GM18867 (cell line): ENCODE measurements around the gene FBXO46.
"Not testable (repeated sequence)": the region's sequence is repeated elsewhere in the genome, so short reads cannot be mapped to it uniquely, and the experiment has no call there.

Experiments
- ATAC-seq: cut with Tn5 transposase; IDR thresholded peaks from one replicate; pipeline ENCODE4 v1.9.1; 2021; ENCODE audit warnings: mild to moderate bottlenecking, moderate library complexity; ENCODE audit not compliant: unreplicated experiment

Gene FBXO46

DNA sequence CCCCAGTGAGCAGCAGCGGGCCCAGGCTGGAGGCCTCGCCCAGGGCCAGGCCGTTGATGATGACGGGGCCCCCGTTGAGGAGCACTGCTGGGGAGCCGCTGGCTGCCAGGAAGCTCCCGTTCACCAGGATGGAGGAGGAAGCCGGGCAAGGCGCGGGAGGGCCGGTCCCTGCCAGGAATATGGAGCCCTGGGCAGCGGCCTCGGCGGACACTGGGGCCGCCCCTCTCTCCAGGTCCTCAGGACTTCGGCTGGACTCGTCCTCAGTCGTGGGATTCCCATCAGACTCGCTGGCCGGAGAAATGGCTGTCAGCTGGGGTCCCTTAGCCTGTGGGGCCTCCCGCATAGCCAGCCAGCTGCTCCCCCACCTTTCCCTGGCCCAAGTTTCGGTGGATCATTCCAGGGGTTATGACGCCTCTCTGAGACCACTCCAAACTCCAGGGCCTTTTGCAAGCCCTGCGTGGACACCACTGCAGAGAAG lies 36.2 kb upstream of the FBXO46 start:
- no peak for ATAC-seq

DNA sequence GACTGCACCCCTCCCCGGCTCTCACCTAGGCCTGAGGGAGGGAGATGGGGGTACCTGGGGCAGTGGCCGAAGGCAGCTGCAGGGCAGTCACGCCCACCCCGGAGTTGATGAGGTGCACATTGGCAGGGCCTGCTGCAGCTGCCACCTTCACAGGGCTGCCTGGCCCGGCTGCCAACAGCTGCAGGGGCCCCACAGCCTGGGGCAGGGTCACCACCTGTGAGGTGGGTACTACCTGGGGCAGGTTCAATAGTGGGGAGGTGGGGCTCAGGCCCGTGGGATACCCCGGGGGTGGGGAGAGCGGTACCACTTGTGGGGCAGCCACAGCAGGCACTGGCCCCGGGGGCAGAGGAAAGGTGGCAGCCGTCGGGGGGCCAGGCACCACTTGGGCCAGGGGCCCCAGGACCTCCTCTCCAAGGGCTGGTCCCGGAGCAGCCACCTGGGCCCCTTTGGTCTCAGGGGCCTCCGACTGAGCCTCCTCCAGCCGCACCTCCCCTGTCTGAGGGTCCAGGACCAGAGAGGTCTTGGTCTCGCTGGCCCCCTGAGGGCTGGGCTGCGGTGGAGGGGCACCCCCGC lies 35.7 kb upstream of the FBXO46 start:
- no peak for ATAC-seq

DNA sequence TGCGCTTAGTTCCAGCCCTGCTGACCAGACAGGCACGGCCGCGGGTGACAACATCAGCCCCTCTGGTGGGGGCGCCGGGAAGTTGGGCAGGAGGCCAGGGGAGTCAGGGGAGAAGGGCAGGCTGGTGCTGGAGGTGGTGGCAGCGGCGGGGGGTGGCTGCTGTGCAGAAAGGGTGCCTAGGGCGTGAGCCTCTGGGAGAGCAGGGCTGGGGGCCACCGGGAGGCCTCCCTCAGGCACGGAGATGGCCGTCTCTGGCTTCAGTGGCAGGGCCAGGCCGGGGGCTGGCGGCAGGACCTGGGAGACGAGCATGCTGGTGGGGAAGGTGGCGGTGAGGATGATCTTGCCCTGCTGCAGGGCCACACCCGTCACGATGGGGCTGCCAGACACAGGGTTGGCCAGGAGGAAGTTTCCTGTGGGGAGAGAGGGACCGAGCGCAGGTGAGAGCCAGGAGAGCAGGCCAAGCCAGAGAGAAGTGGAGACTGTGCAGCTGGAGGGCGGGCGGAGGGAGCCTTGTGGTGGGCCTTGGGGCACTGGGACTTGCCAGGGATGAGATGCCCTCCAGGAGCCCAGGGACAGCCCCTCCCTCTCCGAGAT lies 35.1 kb upstream of the FBXO46 start:
- no peak for ATAC-seq

DNA sequence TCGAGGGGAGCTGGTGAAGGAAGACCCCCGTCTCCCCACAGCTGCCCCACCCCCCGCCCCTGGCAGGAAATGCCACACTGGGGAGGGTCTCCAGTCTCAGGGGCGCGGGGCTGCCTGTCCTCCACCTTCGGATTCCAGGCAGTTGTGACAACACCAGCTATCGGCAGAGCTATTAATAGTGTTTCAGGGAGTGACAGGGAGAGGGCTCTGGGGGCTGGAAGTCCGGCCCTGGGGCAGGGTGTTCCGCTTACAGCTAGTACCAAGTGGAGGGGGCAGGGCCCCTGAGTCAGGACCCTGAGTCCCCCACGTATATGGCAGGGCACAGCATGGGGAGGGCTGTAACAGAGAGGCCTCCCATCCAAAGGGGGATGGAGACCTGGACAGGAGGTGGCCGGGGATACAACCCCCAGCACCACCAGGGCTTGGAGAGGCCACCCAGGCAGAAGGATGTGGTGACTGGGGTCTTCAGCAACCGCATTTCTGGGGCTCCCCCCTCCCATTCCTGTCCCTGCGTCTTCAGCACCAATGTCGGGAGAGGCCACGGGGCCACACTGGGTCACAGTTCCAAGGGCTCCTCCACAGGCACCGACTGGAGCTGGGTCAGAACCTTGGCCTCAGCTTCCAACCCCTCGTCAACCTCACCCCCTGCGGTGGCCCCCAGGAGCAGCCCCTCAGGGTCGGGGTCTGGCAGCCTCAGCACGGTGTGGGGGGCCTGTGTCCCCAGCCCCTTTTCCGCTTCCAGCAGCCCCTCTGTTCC lies 34.4 kb upstream of the FBXO46 start:
- no peak for ATAC-seq

DNA sequence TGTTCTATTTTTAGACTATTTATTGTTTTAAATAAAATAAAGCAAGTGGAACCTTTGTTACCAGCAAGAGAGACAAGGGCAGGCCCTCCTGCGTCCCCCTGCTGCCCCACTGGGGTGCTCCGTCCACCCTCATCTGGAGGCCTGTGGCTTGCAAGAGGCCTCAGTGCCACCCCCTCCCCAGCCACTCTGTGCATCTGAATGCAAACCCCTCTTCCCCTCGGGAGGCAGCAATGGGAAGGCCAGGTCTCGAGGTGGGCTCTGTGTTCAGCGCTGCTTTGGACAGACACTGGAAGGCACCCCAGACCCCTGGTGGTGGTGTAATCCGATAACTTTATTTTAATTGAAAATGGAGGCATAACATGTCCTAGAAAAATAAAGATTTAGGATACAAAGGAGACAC lies 33.8 kb upstream of the FBXO46 start:
- no peak for ATAC-seq

DNA sequence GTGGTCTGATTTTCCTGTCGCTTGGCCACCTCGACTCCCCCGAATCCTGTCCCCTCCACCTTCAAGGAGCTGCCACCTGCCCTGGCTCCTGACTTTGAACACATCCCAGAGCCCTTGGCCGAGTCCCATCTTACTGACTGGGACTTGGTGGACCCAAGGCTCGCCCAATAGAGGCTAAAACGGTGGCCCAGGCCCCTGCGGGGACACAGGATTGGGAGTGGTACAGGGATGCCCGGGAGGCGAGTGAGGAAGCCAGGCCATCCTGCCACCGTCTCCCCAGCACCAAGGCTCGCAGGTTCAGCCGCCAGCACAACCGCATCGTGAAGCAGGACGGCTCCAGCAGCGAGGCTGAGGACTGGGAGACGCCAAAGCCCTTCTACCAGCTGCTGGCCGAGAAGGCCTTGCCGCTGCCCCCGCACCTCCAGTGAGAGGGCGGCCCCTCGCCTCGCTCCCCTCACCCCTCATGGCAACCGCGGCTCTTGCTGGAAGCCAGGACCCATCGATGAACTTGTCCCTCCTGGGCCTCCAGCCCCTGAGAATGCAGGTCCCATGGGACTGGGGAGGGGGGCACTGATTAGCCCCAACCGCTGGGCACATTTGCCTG lies 33.1 kb upstream of the FBXO46 start:
- no peak for ATAC-seq

DNA sequence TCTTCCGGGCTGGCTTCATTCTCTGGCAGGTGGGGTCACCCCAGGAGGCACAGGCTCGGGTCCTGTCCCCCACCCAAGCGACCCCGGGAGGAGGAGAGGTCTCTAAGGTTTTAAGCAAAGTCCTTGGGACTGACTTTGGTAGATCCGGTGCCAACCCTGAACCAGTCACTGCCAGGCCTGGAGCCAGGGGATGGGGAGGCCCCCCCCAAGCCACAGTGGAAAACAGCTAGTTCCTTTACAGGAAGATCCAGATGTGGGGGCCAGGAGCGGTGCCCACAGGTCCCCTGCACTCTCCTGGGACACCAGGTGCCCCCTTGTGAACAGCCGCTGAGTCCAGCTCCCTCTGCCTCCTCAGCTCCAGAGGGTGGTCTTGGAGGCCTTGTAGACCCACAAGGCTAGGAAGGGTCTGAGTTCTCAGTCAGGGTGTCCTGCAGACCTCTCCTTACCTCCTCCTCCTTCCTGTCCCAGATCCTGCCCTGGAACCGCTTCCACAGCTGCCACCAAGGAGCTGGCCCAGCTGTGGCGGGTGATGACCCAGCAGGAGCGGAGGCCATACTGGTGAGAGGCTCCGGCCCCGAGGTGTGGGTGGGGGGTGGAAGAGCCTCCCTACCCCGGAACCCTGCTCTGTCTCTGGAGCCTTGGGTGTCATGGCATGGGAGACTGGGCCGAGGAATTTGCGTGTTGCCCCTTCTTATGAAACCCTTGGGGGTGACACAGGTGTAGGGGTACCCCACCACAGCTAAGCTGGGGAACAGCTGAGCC lies 32.4 kb upstream of the FBXO46 start:
- ATAC-seq: no peak

DNA sequence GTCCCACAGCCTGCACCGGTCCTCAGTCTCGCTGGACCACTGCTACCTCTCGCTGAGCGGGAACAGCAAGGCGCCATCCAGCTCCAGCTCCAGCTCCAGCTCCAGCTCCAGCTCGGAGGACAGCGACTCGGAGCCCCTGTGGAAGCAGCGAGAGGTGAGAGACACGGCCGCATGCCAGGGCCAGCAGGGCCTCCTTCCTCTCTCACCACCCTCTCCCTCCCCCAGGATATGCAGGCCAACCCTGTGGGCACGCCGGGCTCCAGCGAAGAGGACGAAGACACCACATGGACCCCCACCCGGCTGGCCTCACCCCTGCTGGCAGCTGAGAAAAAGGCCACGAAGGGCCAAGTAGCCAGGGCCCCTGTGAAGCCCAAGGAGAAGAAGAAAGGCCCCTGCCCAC lies 31.0 kb upstream of the FBXO46 start:
- ATAC-seq: no peak

DNA sequence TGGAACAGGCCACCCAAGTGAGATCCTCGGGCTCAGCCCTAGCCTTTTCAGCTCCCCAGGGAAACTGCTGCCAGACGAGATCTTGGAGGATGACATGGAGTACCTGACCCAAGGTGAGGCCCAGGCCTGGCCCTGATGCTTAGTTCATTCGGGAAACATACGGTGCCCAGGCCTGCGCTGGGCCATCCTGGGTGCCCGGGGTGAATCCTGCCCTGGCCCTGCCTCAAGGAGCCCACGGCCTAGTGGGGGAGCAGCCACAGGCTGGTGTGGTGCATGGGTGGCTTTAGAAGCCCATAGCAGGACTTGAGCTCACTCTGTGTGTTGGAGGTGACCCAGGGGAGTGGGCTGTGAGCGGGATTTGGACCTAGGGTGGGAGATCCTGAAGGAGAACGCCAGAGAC lies 28.2 kb upstream of the FBXO46 start:
- ATAC-seq: no peak

DNA sequence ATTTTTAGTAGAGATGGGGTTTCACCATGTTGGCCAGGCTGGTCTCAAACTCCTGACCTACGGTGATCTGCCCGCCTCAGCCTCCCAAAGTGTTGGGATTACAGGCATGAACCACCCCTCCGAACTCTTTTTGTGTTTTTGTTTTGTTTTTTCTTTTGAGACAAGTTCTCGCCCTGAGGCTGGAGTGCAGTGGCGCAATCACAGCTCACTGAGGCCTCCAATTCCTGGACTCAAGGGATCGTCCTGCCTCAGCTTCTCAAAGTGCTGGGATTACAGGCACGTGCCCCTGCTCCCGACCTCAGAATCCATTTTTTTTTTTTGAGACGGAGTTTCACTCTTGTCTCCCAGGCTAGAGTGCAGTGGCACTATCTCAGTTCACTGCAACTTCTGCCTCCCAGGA lies 27.0 kb upstream of the FBXO46 start:
- no peak for ATAC-seq

DNA sequence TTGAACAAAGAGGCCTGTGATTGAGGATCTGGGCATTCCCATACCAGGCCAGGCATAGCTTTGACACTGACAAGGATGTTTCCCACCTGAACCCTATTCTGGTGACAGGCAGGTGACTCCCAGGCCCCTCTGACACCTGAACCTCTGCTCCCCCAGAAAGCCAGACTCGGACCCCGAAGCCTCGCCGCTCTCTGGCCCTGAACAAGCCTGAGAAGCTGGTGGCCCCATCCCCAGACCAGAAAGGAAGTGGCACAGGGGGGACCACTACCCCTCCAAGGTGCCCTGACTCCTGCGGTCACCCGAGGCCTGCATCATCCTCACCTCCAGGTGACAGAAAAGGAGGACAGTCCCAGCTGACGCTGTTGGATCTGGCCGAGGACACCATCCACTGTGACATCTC lies 23.6 kb upstream of the FBXO46 start:
- no peak for ATAC-seq

DNA sequence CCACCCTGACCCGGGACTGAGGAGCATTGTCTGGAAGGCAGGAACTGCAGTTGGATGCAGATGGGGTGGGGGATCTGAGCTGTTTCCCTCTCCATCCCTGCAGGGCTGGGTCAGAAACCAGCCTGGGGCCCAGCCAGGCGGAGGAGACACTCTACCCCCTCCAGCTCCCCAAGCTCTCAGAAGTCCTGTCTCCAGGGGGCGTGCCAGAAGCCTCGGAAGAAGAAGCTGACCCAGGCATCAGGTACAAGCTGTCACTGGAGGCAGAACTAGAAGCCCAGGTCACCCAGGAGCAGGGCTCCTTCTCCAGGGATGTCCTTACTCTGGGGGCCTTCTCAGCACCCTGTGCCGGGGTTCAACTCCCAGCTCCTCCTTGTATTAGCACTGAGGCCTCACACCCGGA lies 22.9 kb upstream of the FBXO46 start:
- ATAC-seq: no peak

DNA sequence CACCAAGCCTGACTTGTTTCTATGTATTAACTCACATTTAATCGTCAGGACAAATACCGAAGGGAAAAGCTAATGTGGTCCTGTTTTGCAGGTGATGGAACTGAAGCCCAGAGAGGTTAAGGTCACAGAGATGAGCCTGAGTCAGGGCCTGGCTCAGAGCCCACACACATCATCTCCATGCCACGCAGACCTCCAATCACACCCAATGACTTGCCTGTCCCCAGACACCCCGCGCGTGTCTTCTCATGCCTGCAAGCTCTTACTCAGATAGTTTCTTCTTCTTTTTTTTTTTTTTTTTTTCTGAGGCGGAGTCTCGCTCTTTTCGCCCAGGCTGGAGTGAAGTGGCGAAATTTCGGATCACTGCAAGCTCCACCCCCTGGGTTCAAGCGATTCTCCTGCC lies 21.9 kb upstream of the FBXO46 start:
- no peak for ATAC-seq

DNA sequence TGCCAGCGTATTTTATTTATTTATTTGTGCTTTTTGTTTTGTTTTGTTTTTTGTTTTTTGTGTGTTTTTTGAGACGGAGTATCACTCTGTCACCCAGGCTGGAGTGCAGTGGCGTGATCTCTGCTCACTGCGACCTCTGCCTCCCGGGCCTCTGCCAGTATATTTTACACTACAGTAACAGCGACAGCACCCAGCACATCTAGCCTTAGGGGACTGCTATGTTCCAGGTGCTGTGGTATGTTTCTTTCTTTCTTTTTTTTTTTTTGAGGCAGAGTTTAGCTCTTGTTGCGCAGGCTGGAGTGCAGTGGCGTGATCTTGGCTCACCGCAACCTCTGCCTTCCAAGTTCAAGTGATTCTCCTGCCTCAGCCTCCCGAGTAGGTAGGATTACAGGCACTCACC lies 20.8 kb upstream of the FBXO46 start:
- ATAC-seq: not testable (repeated sequence)

DNA sequence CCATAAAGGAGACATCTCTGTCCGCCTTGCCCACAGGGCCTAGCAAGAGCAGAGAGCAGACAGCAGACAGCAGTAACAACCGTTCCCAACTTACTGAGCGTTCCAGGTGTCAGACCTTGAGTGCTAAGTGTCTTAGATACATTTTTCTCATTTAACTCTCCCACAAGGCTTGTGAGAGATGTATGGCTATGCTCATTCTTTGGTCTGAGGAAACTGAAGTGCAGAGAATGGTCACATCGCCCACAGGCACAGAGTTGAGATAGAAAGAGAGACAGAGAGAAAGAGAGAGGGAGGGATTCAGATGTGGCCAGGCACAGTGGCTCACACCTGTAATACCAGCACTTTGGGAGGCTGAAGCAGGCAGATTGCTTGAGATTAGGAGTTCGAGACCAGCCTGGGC lies 16.8 kb upstream of the FBXO46 start:
- ATAC-seq: no peak

DNA sequence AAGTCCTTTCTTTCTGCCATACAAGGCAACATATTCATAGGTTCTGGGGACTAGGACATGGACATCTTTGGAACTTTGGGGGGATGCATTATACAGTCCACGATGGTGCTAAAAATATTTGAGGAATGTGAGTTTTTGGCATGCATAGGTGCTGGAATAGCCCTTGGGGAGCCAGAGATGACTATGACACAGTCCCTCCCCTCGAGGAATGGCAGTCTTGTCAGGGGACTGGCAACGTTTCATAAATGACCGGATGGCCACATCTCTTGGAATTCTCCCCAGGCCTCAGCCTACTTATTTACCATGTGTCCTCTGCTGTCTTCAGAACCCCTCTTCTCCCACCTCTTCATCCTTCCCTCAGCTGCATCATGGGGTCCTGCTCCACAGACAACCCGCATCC lies 16.2 kb upstream of the FBXO46 start:
- no peak for ATAC-seq

DNA sequence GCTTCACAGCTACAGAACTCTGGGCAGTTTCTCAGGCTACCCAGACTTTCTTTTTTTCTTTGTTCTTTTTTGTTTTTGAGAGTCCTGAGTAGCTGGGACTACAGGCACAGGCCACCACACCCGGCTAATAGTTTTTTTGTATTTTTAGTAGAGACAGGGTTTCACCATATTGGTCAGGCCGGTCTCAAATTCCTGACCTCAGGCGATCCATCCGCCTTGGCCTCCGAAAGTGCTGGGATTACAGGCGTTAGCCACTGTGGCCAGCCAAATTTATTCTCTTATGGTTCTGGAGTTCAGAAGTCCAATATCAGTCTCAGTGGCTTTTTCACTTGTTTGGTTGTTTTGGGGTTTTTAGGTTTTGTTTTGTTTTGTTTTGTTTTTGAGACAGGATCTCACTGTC lies 14.9 kb upstream of the FBXO46 start:
- no peak for ATAC-seq

DNA sequence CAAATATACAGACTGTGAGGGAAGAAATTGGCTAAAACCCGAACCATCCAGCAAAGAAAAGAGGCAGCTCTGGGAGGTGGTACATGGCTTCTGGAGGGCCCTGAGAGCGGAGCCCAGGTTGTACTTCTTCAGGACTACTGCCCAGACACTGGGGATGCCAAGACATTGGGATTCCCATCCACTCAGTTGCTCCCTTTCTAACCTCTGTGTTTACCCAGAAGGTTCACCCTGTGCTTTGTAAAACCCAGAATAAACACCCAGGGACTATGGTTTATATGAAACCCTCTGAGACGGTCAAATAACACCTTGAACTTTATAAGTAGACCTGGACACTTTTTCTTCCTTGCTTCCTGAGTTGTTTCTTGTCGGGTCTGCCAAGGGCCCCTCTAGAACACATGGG lies 12.3 kb upstream of the FBXO46 start:
- no peak for ATAC-seq

DNA sequence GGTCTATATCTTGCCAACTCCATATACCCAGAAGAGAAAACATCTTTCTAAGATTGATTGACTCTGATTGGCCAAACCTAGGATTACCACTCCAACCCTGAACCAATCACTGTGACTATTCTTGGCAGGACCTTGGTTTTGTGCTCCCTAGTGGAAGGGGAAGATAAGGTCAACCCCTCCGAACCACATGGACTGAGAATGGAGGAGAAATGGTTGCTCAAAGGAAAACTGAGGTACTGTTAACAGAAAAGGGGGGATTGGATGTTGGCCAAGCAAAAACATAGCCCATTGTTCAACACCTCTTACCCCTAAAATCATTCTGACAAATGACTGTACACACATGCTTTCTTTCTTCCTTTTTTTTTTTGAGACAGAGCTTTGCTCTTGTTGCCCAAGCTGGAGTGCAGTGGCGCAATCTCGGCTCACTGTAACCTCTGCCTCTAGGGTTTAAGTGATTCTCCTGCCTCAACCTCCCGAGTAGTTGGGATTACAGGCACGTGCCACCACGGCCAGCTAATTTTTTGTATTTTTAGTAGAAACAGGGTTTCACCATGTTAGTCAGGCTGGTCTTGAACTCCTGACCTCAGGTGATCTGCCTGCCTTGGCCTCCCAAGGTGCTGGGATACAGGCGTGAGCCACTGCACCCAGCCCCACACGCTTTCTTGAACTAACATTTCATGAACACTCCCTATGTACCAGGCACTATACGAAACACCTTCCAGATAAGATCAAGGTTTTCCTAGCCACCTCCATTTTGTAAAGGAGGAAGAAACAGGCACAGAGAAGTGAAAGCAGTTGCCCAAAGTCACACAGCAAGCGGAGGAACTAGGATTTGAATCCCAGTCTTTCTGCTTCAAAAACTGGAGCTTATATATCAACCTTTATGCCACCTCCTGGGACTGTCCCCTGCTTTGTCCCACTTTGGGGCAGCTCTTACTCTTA lies 9.1 kb upstream of the FBXO46 start:
- ATAC-seq: no peak

DNA sequence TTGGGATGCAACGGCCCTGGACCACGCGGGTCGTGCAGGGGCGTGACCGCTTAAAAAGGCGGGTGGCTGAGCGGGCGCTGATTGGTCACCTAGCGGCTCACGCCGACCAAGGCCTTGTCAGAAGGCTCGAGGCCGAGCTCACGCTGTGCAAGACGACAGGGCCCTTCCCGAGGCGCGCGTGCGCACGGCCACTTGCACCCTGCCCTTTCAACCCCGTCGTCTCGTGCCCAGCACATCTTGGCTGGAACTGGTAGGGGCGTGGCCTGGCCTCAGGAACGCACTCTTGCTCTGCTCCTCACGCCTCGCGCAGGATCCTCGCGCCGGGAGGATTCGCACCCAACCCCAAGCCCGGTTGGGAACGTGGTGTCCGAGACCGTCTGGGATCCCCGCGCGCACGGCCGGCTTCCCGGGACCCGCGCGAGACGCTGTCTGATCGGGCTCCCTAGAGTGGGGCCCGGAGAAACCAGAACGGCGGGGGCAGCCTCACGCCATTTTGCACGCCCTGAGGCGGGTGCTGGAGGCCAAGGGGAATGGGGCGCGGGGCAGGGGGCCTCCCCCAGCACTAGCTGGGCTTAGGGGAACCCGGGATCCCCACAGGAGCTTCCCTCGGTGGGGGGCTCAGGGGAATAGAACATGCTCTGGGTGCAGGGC lies 2.6 kb upstream of the FBXO46 start, which contains the start of gene MEIOSIN:
Gene MEIOSIN, plus strand, starts transcription at position 280 of the 651 bp plus-strand sequence. CDS start 1,938 bp downstream, outside the sequence.
- no peak for ATAC-seq
